ENCODE data around the gene NRXN3. TPM values are rescaled to one million over a fixed set of nuclear protein-coding genes. Genes with fewer than 3 reads are reported as not detected.

The NRXN3 gene
- total RNA-seq, 1 donor from 2014 or later, result 19.8 TPM

DNA sequence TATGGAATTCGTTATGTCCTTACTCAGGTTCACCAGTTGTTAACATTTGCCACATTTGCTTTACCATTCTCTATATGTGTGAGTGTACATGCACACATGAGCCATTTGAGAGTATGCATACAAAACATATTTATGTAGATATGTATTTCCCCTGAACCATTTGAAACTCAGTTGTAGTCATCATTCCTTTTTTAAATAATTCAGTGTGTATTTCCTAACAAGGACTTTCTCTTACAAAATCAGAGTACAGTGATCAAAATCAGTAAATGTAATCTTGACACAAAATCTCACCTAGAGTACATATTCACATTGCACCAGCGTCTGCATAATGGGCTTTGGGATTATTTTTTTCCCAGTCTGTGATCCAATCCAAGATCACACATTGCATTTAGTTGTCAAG, 1656.2 kb downstream of the NRXN3 start:
- TF ChIP-seq CTCF (conservative IDR thresholded peaks at IDR 0.05), result no peak
- no peak overlapping the region for H3K4me3 Mint-ChIP-seq
- H3K36me3 Mint-ChIP-seq, result no peaks in the 10 kb centered on the region
- no peak overlapping the region for H3K27ac Mint-ChIP-seq
- no peaks in the 10 kb centered on the region for H3K27me3 Mint-ChIP-seq
- no peaks in the 10 kb centered on the region for H3K9me3 Mint-ChIP-seq
- DNase-seq (ENCODE audit: extremely low spot score, unreplicated experiment), result no peak
- peaks cover 9% of the 10 kb centered on the region for H3K4me1 Mint-ChIP-seq (ENCODE audit: unreplicated experiment)

GRCh38 chr14:79829405-79830166, 1659.4 kb downstream of the NRXN3 start:
- no peak for TF ChIP-seq CTCF (conservative IDR thresholded peaks at IDR 0.05)
- H3K4me1 Mint-ChIP-seq (ENCODE audit: unreplicated experiment), result peaks cover 3% of the 10 kb centered on the region
- no peaks in the 10 kb centered on the region for H3K27me3 Mint-ChIP-seq
- H3K9me3 Mint-ChIP-seq, result no peaks in the 10 kb centered on the region
- H3K4me3 Mint-ChIP-seq, result no peak overlapping the region
- DNase-seq (ENCODE audit: extremely low spot score, unreplicated experiment), result no peak
- H3K27ac Mint-ChIP-seq, result no peak overlapping the region
- H3K36me3 Mint-ChIP-seq, result no peaks in the 10 kb centered on the region

DNA sequence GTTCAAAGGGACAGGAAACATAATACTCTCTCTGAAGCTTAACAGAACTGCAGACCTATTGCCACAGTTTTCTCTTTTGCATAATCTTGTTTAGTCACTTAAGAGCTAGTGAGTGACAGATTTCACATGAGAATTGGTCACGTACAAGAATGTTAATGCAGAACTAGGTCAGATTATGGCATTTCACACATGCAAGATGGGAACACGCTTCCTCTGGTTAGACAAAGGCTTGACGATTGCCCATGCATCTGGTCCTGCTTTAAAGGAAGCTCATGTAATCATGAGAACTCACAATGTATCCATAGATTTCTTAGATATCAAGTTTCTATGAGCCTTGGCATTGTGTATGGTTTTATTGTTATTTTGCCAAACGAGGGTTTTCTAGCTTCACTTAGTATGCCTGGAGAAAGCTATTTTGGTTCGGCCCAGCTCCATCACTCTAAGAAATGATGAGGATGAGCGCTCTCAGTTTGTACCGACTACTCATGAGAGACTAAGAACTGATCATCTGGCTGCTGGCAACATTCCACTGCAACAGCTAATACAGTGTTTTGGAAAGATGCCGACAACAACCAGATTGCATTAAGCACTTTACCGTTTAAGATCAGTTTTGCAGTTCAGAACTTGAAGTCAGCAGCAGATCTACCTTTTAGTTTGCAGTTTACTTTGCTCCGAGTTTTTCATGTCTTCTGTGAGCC, 1661.2 kb downstream of the NRXN3 start:
- no peak for TF ChIP-seq CTCF (conservative IDR thresholded peaks at IDR 0.05)

DNA sequence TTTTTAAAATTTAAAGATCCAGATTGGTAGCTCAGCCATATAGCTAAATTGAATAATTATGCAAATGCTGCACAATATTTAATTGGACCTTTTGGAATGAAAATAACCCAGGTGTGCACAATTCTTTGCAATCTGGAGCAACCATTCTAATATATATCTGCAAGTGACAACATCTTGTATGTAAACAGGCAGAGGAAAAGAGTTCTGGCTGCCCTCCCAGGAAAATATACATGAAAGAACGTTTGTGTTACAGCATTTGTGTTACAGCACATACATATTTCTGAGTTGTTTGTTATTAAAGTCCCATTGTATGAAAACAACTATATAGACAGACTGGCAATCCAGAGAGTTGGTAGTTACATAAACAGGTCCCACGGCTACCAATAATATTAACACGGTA, 1663.6 kb downstream of the NRXN3 start:
- H3K27ac Mint-ChIP-seq, result no peak overlapping the region
- no peak for TF ChIP-seq CTCF (conservative IDR thresholded peaks at IDR 0.05)
- no peaks in the 10 kb centered on the region for H3K36me3 Mint-ChIP-seq
- no peaks in the 10 kb centered on the region for H3K27me3 Mint-ChIP-seq
- no peak for DNase-seq (ENCODE audit: extremely low spot score, unreplicated experiment)
- H3K4me3 Mint-ChIP-seq, result no peak overlapping the region
- no peaks in the 10 kb centered on the region for H3K9me3 Mint-ChIP-seq
- H3K4me1 Mint-ChIP-seq (ENCODE audit: unreplicated experiment), result peaks cover 3% of the 10 kb centered on the region

More for the DNA sequence above, 1661.2 kb downstream of the NRXN3 start:
- Mint-ChIP-seq H3K27me3 (no peaks in the 10 kb centered on the region), H3K27ac (no peak overlapping the region), H3K36me3 (no peaks in the 10 kb centered on the region), H3K4me3 (no peak overlapping the region), H3K9me3 (no peaks in the 10 kb centered on the region), H3K4me1 (ENCODE audit: unreplicated experiment) (peaks cover 3% of the 10 kb centered on the region)
- no peak for DNase-seq (ENCODE audit: extremely low spot score, unreplicated experiment)

DNA sequence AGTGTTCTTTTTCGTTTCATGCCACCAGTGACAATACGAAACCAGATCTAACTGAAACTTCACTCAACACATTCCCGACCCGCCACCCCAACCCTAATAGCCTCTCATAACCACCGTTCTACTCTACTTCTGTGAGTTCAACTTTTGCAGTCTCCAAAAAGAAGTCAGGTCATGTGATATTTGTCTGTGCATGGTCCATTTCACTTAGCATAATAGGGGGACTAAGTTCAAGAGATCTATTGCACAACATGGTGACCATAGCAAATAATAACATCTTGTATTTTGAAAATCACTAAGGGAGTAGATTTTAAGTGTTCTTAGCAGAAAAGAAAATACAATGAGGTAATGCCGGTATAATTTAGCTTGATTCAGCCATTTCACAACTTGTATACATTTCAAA, 1664.7 kb downstream of the NRXN3 start:
- Mint-ChIP-seq H3K4me3 (no peak overlapping the region), H3K27me3 (no peaks in the 10 kb centered on the region), H3K36me3 (no peaks in the 10 kb centered on the region), H3K27ac (no peak overlapping the region), H3K4me1 (ENCODE audit: unreplicated experiment) (peaks cover 11% of the 10 kb centered on the region), H3K9me3 (no peaks in the 10 kb centered on the region)
- DNase-seq (ENCODE audit: extremely low spot score, unreplicated experiment), result no peak
- TF ChIP-seq CTCF (conservative IDR thresholded peaks at IDR 0.05), result no peak
